Neural crest cell (in vitro differentiated cells): ENCODE results near the gene CCDC137. TPM values are rescaled to one million over a fixed set of nuclear protein-coding genes. Genes with fewer than 3 reads are reported as not detected.

ENCODE experiments used
- DNase-seq: peaks from one replicate; pipeline ENCODE4 v3.0.0; 2021; ENCODE audit warnings: low read depth, mixed read lengths, low spot score
- H3K27ac Mint-ChIP-seq: one replicate; pipeline ENCODE4 v1.8.0; 2021; ENCODE audit warnings: mild to moderate bottlenecking, mixed read lengths; ENCODE audit not compliant: unreplicated experiment
- H3K27me3 Mint-ChIP-seq: 2 replicates; pipeline ENCODE4 v1.8.0; 2021; ENCODE audit warnings: low read depth, mild to moderate bottlenecking, mixed read lengths
- H3K36me3 Mint-ChIP-seq: 2 replicates; pipeline ENCODE4 v1.8.0; 2021; ENCODE audit warnings: low read depth, mild to moderate bottlenecking, mixed read lengths
- H3K4me1 Mint-ChIP-seq: 2 replicates; pipeline ENCODE4 v1.8.0; 2021; ENCODE audit warnings: mixed read lengths
- H3K4me3 Mint-ChIP-seq: one replicate; pipeline ENCODE4 v1.8.0; 2021; ENCODE audit warnings: mild to moderate bottlenecking, mixed read lengths
- H3K9me3 Mint-ChIP-seq: 2 replicates; pipeline ENCODE4 v1.8.0; 2021; ENCODE audit warnings: mixed read lengths
- CTCF ChIP-seq: fragments of 200-600 bp; sonication (generic); conservative IDR thresholded peaks from 2 replicates; pipeline ENCODE4 v1.5.0; 2021; ENCODE audit warnings: antibody characterized with exemption, mild to moderate bottlenecking
- total RNA-seq: library from RNA; stranded (reverse); gene quantifications from 2 replicates; pipeline ENCODE4 v1.2.1, GENCODE V29; 2021

Gene CCDC137
- total RNA-seq, 1 donor from 2014 or later, result 38.3 TPM

DNA sequence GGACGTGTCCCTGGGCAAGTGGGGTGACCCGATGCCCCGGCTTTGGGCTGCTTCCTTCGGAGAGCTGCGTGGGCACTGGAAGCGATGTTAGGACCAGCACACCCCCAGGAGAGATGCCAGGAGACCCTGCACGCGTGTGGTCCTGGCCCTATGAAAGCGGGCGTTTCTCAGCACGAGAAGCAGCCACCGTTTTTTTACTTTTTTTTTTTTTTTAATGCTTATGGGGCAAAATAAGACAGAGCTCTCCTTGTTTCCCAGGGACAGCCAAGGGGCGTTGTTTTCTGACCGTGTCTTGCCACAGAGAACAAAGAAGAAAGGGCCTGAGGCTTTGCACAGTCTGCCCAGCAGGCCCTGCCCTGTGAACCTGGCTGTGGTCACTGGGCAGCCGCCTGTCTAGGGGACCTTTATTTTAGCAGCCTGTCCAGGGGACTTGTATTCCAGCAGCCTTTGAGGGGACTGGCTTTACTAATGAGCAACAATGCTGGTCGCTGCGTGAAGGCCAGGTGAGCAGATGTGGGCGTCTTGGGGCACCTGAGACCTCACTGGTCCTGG, 46.5 kb downstream of the CCDC137 start:
- Mint-ChIP-seq H3K9me3 (no peaks in the 10 kb centered on the region), H3K27ac (peak overlapping the region; percentile 93), H3K4me3 (peak overlapping the region; percentile 97), H3K27me3 (peaks cover 31% of the 10 kb centered on the region), H3K36me3 (peaks cover 9% of the 10 kb centered on the region), H3K4me1 (peaks cover 19% of the 10 kb centered on the region)
- peak; percentile 40 for DNase-seq
- no peak for TF ChIP-seq CTCF

DNA sequence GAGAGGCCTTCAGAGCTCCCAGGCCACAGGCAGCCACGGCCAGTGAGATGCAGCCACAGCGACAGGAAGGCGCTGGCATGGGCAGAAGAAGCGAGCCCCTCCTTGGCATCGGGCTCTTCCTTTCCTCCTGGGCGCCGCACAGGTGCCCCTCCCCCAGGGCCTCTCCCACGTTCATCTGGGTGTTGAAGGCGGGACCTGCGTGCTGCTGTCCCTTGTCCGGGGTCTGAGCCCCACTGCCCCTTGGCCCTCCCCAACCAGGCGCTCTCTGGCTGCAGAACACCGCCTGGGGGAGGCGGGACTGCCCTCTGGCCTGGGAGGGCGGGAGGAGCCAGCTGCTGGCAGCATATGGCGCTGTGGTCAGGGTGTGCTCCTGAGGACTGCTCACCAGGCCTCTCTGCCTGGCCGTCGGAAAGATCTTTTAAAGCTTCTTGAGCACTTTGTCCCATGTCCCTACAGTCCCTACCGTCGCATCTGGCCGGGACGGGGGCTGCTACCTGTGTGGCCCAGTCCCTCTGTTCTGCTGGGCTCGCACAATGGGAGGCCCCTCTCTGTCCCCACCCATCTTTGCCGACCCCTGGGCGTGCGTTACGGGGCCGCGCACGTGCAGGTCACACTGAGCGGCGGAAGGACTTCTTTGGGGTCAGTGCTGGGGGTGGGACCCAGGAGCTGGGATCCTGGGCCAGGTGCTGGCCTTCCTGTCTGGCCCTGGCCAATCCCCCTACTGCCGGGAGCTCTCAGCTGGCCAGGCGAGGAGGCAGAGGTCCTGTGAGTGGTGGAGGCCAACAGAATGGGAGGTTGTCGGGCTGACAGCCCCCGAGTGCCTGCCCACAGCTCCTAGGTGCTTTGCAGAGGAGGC, 47.2 kb downstream of the CCDC137 start:
- H3K27me3 Mint-ChIP-seq, result peaks cover 31% of the 10 kb centered on the region
- TF ChIP-seq CTCF, result no peak
- DNase-seq, result peak; percentile 38
- peaks cover 9% of the 10 kb centered on the region for H3K36me3 Mint-ChIP-seq
- H3K27ac Mint-ChIP-seq, result peak overlapping the region; percentile 93
- H3K4me1 Mint-ChIP-seq, result peaks cover 19% of the 10 kb centered on the region
- no peaks in the 10 kb centered on the region for H3K9me3 Mint-ChIP-seq
- H3K4me3 Mint-ChIP-seq, result peak overlapping the region; percentile 97

DNA sequence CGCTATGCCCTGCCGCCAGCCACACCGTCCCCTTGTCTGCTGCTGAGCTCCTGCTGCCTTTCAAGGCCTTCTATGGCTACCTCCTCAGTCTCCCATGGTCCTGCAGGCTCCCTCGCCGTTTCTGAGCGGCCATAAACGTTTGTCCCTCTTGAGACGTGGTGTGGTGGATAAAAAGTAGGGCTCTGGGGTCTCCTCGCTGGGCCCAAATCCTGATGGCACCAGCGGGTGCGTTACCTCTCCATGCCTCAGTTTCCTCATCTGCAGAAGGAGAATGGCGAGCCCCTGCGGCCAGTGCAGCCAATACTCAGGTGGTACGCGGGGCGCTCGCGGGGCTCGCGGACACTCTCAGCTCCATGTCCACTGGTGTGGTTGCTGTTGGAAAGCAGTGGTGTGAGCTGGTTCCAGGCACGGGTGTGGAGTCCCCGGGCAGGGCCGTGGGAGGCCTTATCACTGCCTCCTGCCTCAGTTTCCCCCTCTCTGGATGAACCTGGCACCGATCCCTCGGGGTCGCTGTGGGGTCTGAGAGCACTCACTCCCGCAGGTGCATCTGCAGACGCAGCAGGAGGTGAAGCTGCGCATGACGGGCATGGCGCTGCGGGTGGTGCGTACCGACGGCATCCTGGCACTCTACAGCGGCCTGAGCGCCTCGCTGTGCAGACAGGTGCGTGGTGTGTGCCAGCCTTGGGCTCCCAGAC, 48.0 kb downstream of the CCDC137 start:
- no peak for DNase-seq
- no peaks in the 10 kb centered on the region for H3K9me3 Mint-ChIP-seq

GRCh38 chr17:81715107-81715871, 48.8 kb downstream of the CCDC137 start:
- Mint-ChIP-seq H3K27me3 (peaks cover 22% of the 10 kb centered on the region), H3K9me3 (no peaks in the 10 kb centered on the region), H3K4me3 (no peak overlapping the region), H3K4me1 (peaks cover 19% of the 10 kb centered on the region), H3K36me3 (peaks cover 6% of the 10 kb centered on the region), H3K27ac (no peak overlapping the region)
- no peak for TF ChIP-seq CTCF
- DNase-seq, result no peak

More for the DNA sequence above, 48.0 kb downstream of the CCDC137 start:
- H3K4me3 Mint-ChIP-seq, result peak overlapping the region; percentile 70
- peaks cover 19% of the 10 kb centered on the region for H3K4me1 Mint-ChIP-seq
- peaks cover 6% of the 10 kb centered on the region for H3K36me3 Mint-ChIP-seq
- H3K27me3 Mint-ChIP-seq, result peaks cover 29% of the 10 kb centered on the region
- TF ChIP-seq CTCF, result no peak
- no peak overlapping the region for H3K27ac Mint-ChIP-seq
